ENCODE measurements around the gene APOF.
"Not testable (repeated sequence)": the region's sequence is repeated elsewhere in the genome, so short reads cannot be mapped to it uniquely, and the experiment has no call there.

The APOF gene

GRCh38 chr12:56332512-56333196 lies 30.0 kb downstream of the APOF start:
- no peak for DNase-seq

- no peak for DNase-seq
Measured at GRCh38 chr12:56330936-56331490, 31.6 kb downstream of the APOF start.

GRCh38 chr12:56326533-56326932 lies 36.1 kb downstream of the APOF start:
- DNase-seq: peak in 1 of 14 donors; percentile 2

- no peak for DNase-seq
Measured at GRCh38 chr12:56326126-56326525, 36.5 kb downstream of the APOF start.

- DNase-seq: no peak
Measured at GRCh38 chr12:56324206-56324605, 38.5 kb downstream of the APOF start.

GRCh38 chr12:56321610-56322009 lies 41.0 kb downstream of the APOF start:
- DNase-seq: not testable (repeated sequence)

GRCh38 chr12:56321027-56321426 lies 41.6 kb downstream of the APOF start:
- DNase-seq: no peak

- no peak for DNase-seq
Measured at GRCh38 chr12:56317675-56318074, 45.0 kb downstream of the APOF start.

GRCh38 chr12:56315622-56316473 lies 46.8 kb downstream of the APOF start, which contains the start of gene CNPY2:
CNPY2 (minus strand) TSS chr12:56315988; CDS start chr12:56315217, 771 bp downstream.
- peak; percentile 69 to 100 (median 91) for DNase-seq

- peak in 11 of 14 donors; percentile 11 to 77 (median 63) for DNase-seq
Measured at GRCh38 chr12:56315249-56315621, 47.4 kb downstream of the APOF start.

- no peak for DNase-seq
Measured at GRCh38 chr12:56311003-56311402, 51.7 kb downstream of the APOF start.
